ENCODE measurements around the gene RTP5.
A peak's percentile ranks its signal among the peaks of the same experiment; 100 is the strongest.

RTP5 gene

GRCh38 chr2:241876528-241877196 lies 7.1 kb downstream of the RTP5 start:
- Histone ChIP-seq H3K27ac (no peak overlapping the region), H3K9me3 (ENCODE audit: low read depth, low read length) (no peaks in the 10 kb centered on the region), H3K9ac (ENCODE audit: insufficient read length) (no peak overlapping the region), H3K4me3 (no peak overlapping the region), H3K36me3 (ENCODE audit: insufficient read depth, low read length) (no peaks in the 10 kb centered on the region)
- no peak for DNase-seq (ENCODE audit: low read depth, low spot score)
- no peak for TF ChIP-seq EZH2 (IDR thresholded peaks at IDR 0.05)
- TF ChIP-seq FOXP2 (optimal IDR thresholded peaks at IDR 0.05; ENCODE audit: control extremely low read depth, extremely low read length, insufficient read depth), result no peak
- no peak for TF ChIP-seq POLR2AphosphoS5 (IDR thresholded peaks at IDR 0.05; ENCODE audit: borderline replicate concordance, low read depth, low read length)

- TF ChIP-seq POLR2AphosphoS5 (IDR thresholded peaks at IDR 0.05; ENCODE audit: borderline replicate concordance, low read depth, low read length) (no peak), FOXP2 (optimal IDR thresholded peaks at IDR 0.05; ENCODE audit: control extremely low read depth, extremely low read length, insufficient read depth) (no peak), EZH2 (IDR thresholded peaks at IDR 0.05) (no peak)
- Histone ChIP-seq H3K36me3 (ENCODE audit: insufficient read depth, low read length) (no peaks in the 10 kb centered on the region), H3K4me3 (no peak overlapping the region), H3K9me3 (ENCODE audit: low read depth, low read length) (no peaks in the 10 kb centered on the region), H3K27ac (no peak overlapping the region), H3K9ac (ENCODE audit: insufficient read length) (no peak overlapping the region)
- no peak for DNase-seq (ENCODE audit: low read depth, low spot score)
Measured at GRCh38 chr2:241877197-241877685, 7.7 kb downstream of the RTP5 start.

GRCh38 chr2:241877989-241878970 lies 8.8 kb downstream of the RTP5 start:
- Histone ChIP-seq H3K36me3 (ENCODE audit: insufficient read depth, low read length) (no peaks in the 10 kb centered on the region), H3K9me3 (ENCODE audit: low read depth, low read length) (no peaks in the 10 kb centered on the region), H3K9ac (ENCODE audit: insufficient read length) (no peak overlapping the region), H3K27ac (no peak overlapping the region), H3K4me3 (no peak overlapping the region)
- TF ChIP-seq POLR2AphosphoS5 (IDR thresholded peaks at IDR 0.05; ENCODE audit: borderline replicate concordance, low read depth, low read length) (no peak), EZH2 (IDR thresholded peaks at IDR 0.05) (no peak), FOXP2 (optimal IDR thresholded peaks at IDR 0.05; ENCODE audit: control extremely low read depth, extremely low read length, insufficient read depth) (no peak)
- no peak for DNase-seq (ENCODE audit: low read depth, low spot score)

GRCh38 chr2:241879326-241879725 lies 9.8 kb downstream of the RTP5 start:
- no peak for DNase-seq (ENCODE audit: low read depth, low spot score)
- peaks cover 4% of the 10 kb centered on the region for H3K36me3 ChIP-seq (ENCODE audit: insufficient read depth, low read length)
- no peak overlapping the region for H3K27ac ChIP-seq
- no peak overlapping the region for H3K9ac ChIP-seq (ENCODE audit: insufficient read length)
- no peak overlapping the region for H3K4me3 ChIP-seq
- no peak for TF ChIP-seq POLR2AphosphoS5 (IDR thresholded peaks at IDR 0.05; ENCODE audit: borderline replicate concordance, low read depth, low read length)
- TF ChIP-seq EZH2 (IDR thresholded peaks at IDR 0.05), result no peak
- TF ChIP-seq FOXP2 (optimal IDR thresholded peaks at IDR 0.05; ENCODE audit: control extremely low read depth, extremely low read length, insufficient read depth), result no peak
- H3K9me3 ChIP-seq (ENCODE audit: low read depth, low read length), result no peaks in the 10 kb centered on the region

GRCh38 chr2:241880311-241881073 lies 11.0 kb downstream of the RTP5 start:
- Histone ChIP-seq H3K9me3 (ENCODE audit: low read depth, low read length) (no peaks in the 10 kb centered on the region), H3K4me3 (peak overlapping the region; percentile 88), H3K27ac (peak overlapping the region; percentile 84), H3K36me3 (ENCODE audit: insufficient read depth, low read length) (peaks cover 10% of the 10 kb centered on the region), H3K9ac (ENCODE audit: insufficient read length) (peak overlapping the region; percentile 65)
- TF ChIP-seq POLR2AphosphoS5 (IDR thresholded peaks at IDR 0.05; ENCODE audit: borderline replicate concordance, low read depth, low read length) (no peak), FOXP2 (optimal IDR thresholded peaks at IDR 0.05; ENCODE audit: control extremely low read depth, extremely low read length, insufficient read depth) (no peak), EZH2 (IDR thresholded peaks at IDR 0.05) (no peak)
- no peak for DNase-seq (ENCODE audit: low read depth, low spot score)

GRCh38 chr2:241882091-241882625 lies 12.6 kb downstream of the RTP5 start:
- Histone ChIP-seq H3K27ac (peak overlapping the region; percentile 96), H3K4me3 (peak overlapping the region; percentile 88), H3K36me3 (ENCODE audit: insufficient read depth, low read length) (peaks cover 16% of the 10 kb centered on the region), H3K9ac (ENCODE audit: insufficient read length) (peak overlapping the region; percentile 73), H3K9me3 (ENCODE audit: low read depth, low read length) (no peaks in the 10 kb centered on the region)
- DNase-seq (ENCODE audit: low read depth, low spot score), result no peak
- no peak for TF ChIP-seq EZH2 (IDR thresholded peaks at IDR 0.05)
- no peak for TF ChIP-seq FOXP2 (optimal IDR thresholded peaks at IDR 0.05; ENCODE audit: control extremely low read depth, extremely low read length, insufficient read depth)
- TF ChIP-seq POLR2AphosphoS5 (IDR thresholded peaks at IDR 0.05; ENCODE audit: borderline replicate concordance, low read depth, low read length), result no peak

GRCh38 chr2:241884951-241885290 lies 15.4 kb downstream of the RTP5 start:
- no peaks in the 10 kb centered on the region for H3K9me3 ChIP-seq (ENCODE audit: low read depth, low read length)
- no peak overlapping the region for H3K9ac ChIP-seq (ENCODE audit: insufficient read length)
- DNase-seq (ENCODE audit: low read depth, low spot score), result no peak
- peaks cover 34% of the 10 kb centered on the region for H3K36me3 ChIP-seq (ENCODE audit: insufficient read depth, low read length)
- H3K4me3 ChIP-seq, result peak overlapping the region; percentile 75
- H3K27ac ChIP-seq, result peak overlapping the region; percentile 90
- no peak for TF ChIP-seq FOXP2 (optimal IDR thresholded peaks at IDR 0.05; ENCODE audit: control extremely low read depth, extremely low read length, insufficient read depth)
- TF ChIP-seq EZH2 (IDR thresholded peaks at IDR 0.05), result no peak
- TF ChIP-seq POLR2AphosphoS5 (IDR thresholded peaks at IDR 0.05; ENCODE audit: borderline replicate concordance, low read depth, low read length), result no peak

All from SK-N-MC (cell line).